IPS-18c (cell line): ENCODE results near the gene KL.

Experiments
- H3K4me3 ChIP-seq: 2 replicates; pipeline ENCODE4 v1.7.0; 2013; ENCODE audit warnings: low read depth, mild to moderate bottlenecking, low read length, moderate library complexity; ENCODE audit not compliant: insufficient read depth
- H3K9me3 ChIP-seq: one replicate; pipeline ENCODE4 v1.6.1; 2013; ENCODE audit warnings: mild to moderate bottlenecking, low read length, moderate library complexity; ENCODE audit not compliant: control insufficient read depth, insufficient read depth

The KL gene

GRCh38 chr13:33089311-33089710 is 73.1 kb downstream of the KL start:
- H3K4me3 ChIP-seq: no peak overlapping the region
- H3K9me3 ChIP-seq: no peaks in the 10 kb centered on the region

GRCh38 chr13:33090755-33091414 is 74.7 kb downstream of the KL start:
- H3K4me3 ChIP-seq: no peak overlapping the region
- no peaks in the 10 kb centered on the region for H3K9me3 ChIP-seq

GRCh38 chr13:33091415-33091774 is 75.2 kb downstream of the KL start:
- H3K4me3 ChIP-seq: no peak overlapping the region
- no peaks in the 10 kb centered on the region for H3K9me3 ChIP-seq

DNA sequence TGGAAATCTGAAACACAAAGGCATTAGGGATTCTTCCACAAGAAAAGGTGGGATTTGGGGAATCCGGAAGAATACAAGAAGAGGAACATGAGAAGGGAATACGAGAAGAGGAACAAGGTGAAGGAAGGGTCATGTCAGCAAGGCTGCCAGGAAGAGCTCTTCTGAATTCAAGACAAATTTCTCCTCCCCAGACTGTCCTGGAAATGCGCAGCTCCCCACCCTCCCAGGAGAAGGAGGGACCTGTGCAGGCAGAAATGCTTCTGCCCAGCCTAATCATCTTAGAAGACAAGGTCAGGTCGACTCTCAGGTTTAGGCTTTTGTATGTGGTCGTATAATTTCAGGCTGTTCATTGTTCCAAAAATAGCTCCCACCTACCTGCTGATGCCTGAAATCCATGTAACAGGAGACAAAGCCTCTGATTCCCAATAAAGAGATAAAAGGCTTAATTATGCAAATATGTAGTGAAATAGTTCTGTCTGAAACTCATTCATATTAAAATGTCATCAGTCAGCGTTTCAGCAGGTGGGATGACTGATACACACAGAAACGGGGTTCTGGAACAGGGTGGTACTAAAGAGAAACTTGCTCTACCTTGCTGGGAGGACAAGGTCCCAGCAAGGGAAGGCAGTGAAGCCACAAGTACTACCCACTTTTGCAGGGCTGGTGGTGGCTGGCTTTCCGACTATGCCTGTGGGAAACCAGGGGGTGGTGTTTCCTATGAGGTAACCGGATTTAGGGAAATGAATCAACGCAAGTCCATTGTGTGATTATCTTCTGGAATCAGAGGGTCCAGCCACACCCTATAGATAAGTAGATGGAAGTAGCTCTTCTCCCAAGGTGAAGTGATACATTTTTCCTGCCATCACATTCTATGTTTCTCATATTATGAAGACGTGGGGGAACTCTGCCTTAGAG is 76.1 kb downstream of the KL start:
- Histone ChIP-seq H3K9me3 (no peaks in the 10 kb centered on the region), H3K4me3 (no peak overlapping the region)

GRCh38 chr13:33096886-33097605 is 80.8 kb downstream of the KL start:
- H3K4me3 ChIP-seq: no peak overlapping the region

DNA sequence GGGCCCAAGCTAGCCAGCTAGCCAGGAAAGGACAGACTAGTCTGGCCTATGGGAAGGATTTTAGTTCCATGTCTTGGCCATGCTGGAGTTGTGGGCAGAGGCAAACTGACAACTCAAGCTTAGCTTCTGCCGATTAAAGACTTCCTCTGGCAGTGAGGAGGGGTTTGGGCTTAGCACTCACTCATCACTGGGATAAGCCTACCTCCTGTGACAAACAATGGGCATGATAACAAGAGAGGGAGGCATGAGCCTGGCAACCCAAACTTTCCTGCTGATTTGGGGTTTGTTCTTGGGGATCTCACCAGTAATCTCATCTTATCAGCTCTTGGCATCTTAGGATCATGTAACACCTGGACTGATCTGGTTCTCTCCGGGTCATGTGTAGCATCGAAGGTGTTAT is 83.6 kb downstream of the KL start:
- no peak overlapping the region for H3K4me3 ChIP-seq
- no peaks in the 10 kb centered on the region for H3K9me3 ChIP-seq

More at GRCh38 chr13:33096886-33097605, 80.8 kb downstream of the KL start:
- no peaks in the 10 kb centered on the region for H3K9me3 ChIP-seq

DNA sequence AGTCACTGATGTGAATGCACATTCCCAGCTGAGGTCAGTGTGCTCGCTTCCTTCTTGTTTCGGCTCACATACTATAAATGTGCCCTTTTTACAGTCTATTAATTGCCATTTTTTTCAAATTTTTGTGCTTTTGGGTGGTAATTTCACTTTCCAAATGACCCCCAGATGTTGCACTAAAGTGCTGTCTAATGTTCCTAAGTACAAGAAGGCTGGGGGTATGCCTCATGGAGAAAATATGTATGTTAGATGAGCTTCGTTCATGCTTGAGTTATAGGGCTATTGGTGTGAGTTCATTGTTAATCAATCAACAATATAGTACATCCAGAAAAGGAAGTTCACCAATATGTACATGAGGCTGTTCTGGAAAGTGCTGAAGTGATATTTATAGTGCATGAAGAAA is 84.7 kb downstream of the KL start:
- Histone ChIP-seq H3K9me3 (no peaks in the 10 kb centered on the region), H3K4me3 (no peak overlapping the region)

DNA sequence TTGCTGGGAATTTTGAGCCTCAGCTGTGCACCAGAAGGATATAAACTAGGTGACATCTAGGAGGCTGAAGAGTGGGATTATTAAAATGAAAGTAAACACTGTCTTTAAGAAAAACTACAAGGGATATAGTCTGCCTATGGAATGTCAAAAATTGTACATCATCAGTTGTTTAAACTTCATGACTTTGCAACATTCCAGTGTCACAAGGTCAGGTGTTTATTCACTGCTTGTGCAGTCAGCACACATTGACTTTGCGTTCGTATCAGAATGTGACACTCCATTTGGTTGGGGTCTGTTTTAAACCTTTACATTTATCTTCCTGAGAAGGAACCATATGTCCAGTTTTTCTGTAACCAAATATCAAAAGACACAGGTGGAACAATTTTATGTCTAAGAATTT is 85.6 kb downstream of the KL start:
- Histone ChIP-seq H3K4me3 (no peak overlapping the region), H3K9me3 (no peaks in the 10 kb centered on the region)

GRCh38 chr13:33103457-33103856 is 87.2 kb downstream of the KL start:
- H3K4me3 ChIP-seq: no peak overlapping the region
- H3K9me3 ChIP-seq: no peaks in the 10 kb centered on the region

- no peak overlapping the region for H3K4me3 ChIP-seq
- H3K9me3 ChIP-seq: no peaks in the 10 kb centered on the region
These were observed 89.3 kb downstream of the KL start for GRCh38 chr13:33105387-33106005.

GRCh38 chr13:33106656-33107360 is 90.6 kb downstream of the KL start:
- no peaks in the 10 kb centered on the region for H3K9me3 ChIP-seq
- no peak overlapping the region for H3K4me3 ChIP-seq

- Histone ChIP-seq H3K9me3 (no peaks in the 10 kb centered on the region), H3K4me3 (no peak overlapping the region)
These were observed 91.1 kb downstream of the KL start for GRCh38 chr13:33107361-33107760.

DNA sequence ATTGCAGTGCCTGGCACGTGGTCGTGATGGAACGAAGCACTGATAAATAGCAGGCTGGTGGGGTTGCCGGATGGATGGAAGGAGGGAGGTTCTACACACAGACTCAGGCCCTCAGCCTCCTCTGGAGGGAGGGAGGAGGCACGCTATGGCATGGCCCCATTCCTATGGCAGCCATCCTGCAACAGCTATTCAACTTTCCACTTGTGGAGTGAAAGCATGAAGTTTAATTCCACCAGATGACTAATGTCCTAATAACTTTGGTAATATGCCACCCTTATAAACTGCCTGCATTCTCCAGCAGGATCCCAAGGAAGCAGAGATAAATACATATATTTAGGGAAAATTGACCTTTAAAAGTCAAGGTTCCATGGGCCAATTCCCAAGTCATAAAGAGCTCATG is 92.4 kb downstream of the KL start:
- Histone ChIP-seq H3K4me3 (no peak overlapping the region), H3K9me3 (no peaks in the 10 kb centered on the region)

- H3K4me3 ChIP-seq: no peak overlapping the region
- no peaks in the 10 kb centered on the region for H3K9me3 ChIP-seq
These were observed 93.1 kb downstream of the KL start for GRCh38 chr13:33109271-33109697.

GRCh38 chr13:33109801-33110200 is 93.6 kb downstream of the KL start:
- Histone ChIP-seq H3K9me3 (no peaks in the 10 kb centered on the region), H3K4me3 (no peak overlapping the region)

DNA sequence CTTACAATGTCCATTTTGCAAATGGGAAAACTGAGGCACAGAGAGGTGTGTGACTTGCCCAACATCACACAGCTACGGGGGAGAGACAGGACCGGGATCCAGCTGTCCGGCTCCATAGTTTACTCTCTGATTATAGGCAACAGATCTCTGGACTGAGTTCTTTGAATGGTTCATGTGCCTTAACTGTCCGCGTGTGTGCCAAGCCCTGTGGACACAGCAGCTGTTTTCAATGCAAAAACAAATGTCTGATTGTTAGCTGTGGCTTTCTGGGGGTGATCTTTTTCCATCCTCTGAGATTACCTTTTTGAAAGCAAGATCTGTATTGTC is 94.1 kb downstream of the KL start:
- Histone ChIP-seq H3K9me3 (no peaks in the 10 kb centered on the region), H3K4me3 (no peak overlapping the region)
